GM21576 (cell line): ENCODE results near the gene LOXL1.
"Not testable (repeated sequence)": the region's sequence is repeated elsewhere in the genome, so short reads cannot be mapped to it uniquely, and the experiment has no call there.

Source experiments
- ATAC-seq: cut with Tn5 transposase; IDR thresholded peaks from one replicate; pipeline ENCODE4 v1.9.1; 2021; ENCODE audit warnings: mild to moderate bottlenecking, moderate library complexity; ENCODE audit not compliant: unreplicated experiment

LOXL1 gene

DNA sequence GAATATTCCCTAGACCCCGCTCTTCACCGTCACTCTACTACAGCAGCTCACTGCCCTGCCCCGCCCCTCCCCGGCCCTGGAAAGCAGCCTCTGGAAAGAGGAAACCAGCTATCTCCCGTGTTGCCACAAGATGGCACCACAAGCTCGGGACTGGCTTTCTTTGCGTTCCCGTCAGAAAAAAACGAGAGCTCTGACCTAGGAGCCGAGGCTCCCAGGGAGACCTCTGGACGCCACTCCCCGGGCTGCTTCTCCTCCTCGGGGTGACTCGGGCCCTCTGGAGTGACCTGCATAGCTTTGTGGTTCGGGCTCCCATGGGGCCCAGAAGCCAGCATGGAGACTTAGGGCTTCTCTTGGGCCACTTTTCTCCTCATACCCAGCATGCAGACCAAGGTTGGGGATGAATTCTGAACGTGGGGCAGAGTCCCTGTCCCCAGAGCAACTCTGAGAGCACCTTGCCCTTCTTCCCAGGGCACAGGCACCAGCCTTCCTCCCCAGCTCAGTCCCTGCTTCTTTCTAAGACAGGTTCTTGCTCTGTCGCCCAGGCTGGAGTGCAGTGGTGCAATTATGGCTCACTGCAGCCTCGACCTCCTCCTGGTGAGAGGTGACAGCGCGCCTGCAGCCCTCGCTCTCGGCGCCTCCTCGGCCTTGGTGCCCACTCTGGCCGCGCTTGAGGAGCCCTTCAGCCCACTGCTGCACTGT is 46.9 kb downstream of the LOXL1 start:
- no peak for ATAC-seq

GRCh38 chr15:73973683-73974200 is 47.5 kb downstream of the LOXL1 start:
- not testable (repeated sequence) for ATAC-seq

GRCh38 chr15:73975440-73976125 is 49.3 kb downstream of the LOXL1 start:
- not testable (repeated sequence) for ATAC-seq

GRCh38 chr15:73978896-73979295 is 52.6 kb downstream of the LOXL1 start:
- no peak for ATAC-seq

DNA sequence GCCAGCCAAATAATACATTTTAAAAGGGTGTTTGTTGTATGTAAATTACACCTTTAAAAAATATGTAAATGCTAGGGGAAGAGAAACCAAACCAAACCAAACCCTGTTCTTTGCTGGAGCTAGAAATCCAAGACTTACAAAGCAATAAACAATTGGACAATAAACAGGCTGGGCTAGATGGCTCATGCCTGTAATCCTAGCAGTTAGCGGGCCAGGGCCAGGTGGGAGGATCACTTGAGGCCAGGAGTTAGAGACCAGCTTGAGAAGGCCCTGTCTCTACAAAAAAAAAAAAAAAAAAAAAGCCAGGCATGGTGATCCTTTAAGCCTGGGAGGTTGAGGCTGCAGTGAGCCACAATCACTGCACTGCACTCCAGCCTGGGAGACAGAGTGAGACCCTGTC is 53.4 kb downstream of the LOXL1 start:
- no peak for ATAC-seq

DNA sequence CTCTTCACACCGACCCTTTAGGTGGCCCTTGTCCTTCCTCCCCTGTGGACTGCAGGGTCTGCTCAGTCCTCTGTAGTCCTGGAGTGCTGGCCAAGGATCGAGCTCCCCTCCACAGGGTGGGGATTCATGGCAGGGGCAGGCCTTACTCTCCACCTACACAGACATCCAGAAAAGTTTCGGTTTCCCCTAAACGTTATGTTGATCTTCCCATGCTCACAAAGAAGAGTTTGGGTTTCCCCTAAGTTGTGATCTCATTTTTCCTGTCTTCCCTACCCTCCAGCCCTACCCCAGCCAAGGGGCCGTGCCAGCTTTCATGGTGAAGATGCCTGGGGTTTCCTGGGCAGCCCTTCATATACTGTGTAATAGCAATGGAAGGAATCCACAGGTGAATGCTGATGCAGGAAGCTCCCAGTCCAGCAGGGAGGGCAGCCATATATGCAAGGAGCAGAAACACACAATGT is 55.5 kb downstream of the LOXL1 start:
- no peak for ATAC-seq

GRCh38 chr15:73982222-73982962 is 56.1 kb downstream of the LOXL1 start:
- no peak for ATAC-seq

DNA sequence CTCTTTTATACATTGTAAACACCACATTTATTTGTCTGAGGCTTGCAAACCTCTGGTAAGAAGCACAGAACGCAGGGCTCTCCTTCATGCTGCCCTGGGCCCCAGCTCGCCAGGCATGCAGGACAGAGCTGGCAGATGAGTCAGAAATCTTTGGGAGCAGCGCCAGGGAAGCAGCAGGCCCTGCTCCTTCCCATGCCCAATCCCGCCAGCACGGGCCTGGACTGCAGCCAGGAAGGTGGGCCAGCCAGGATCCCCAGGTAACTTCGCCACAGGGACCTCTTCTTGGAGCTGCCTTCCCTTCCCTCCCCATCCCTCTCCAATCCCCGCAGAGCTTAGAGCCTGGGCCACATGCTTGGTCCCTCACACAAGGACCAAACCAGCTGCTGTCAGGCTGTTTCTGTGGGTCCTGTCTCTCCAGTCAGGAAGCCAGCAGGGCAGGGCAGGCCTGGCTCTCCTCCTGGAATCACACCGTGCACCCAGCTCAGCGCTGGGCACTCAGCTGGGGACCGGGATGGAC is 57.0 kb downstream of the LOXL1 start:
- ATAC-seq, result no peak

DNA sequence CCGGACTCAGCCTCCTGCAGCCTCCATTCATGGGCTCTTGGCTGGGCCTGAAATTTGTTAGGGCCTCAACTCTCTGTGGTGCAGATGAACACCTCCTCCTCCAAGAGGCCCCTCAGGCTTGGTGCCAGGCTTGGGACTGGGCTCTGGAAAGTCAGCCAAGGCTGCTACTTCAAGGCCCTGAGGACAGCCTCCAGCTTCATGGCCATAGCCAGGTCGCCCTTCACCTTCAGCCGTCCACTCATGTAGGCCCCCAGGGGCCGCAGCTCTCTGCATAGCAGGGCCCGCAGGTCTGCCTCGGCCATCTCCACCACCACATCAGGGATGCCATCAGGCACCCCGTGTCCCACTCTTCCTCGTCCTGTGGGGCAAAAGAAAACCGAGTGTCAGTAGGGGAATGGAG is 57.5 kb downstream of the LOXL1 start:
- ATAC-seq, result no peak

GRCh38 chr15:73984208-73984979 is 58.1 kb downstream of the LOXL1 start:
- ATAC-seq, result no peak

DNA sequence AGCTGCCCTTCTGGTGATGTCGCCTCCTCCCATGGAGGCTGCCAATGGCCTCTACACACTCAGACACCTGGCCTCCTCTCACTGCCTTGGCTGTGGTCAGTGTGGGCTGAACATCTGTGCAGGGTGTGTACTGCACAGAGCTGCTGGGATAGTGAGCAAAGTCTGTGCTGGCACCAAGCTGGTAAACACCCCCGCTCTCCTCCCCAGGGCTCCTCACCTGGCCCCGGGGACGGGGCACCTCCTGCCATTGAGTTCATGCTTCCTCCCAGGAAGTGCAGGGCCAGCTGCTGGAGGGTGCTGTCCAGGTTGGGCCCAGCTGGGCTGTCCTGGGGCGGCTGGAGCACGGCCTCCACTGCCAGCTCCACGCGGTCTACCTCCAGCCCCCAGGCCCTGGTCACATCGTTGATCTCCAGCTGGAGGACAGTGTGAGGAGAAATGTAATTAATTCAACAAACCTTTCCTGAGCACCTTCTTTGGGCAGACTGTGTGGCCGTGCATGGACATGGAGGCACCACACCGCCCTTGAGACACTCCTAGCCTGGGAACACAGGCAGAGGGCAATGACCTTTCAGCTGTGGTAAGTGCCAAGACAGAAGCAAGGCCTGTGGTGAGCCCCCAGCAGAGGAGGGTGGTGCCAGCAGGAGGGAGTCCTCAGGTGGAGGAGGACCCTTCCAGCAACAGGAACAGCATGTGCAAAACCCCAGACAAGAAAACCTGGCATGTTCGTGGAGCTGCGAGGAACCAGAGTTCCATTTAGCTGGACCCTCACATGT is 59.0 kb downstream of the LOXL1 start:
- no peak for ATAC-seq

DNA sequence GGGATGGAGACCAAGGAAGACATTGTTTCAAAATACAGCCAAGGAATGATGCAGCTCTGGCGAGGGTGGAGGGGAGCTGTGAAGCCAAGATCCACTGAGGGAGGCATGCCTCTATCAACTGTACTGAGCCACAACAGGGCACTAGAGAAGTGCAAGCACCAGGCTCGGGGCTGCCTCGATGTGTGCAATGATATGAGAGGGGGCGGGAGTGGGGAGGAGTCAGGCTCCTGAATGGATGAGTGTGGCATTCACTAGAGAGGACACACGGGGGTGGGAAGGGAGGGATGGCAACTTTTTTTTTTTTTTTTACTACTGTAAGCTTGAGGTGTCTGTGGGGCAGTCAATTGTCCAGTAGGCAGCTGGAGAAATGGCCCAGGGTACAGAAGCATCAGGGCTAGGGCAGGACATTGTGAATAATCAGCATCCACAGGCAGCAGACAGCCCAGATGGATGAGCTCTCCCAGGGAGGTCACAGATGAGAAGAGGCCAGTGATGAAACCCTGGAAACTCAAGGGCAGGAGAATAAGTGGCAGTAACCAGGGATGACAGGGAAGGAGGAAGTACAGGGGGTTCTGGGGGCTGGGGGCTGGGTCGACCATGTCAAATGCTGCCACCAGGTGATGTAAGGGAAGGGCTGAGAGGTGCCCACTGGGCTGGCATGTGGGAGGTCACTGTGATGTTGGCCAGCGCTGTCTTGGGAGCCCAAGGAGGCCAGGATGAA is 60.0 kb downstream of the LOXL1 start:
- no peak for ATAC-seq

DNA sequence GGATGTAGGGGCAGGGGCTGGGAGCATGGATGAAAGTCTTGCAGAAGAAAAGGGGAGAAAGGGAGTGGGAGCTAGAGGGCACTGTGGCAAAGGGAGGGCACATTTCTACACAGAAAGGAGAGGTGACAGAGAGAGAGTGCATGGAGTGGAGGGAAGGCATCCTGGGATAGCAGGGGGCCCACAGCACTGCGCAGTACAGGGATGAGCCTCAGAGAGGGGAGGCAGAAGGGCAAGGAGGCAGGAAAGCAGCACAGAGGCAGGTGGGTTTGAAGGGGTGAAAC is 60.5 kb downstream of the LOXL1 start:
- no peak for ATAC-seq

DNA sequence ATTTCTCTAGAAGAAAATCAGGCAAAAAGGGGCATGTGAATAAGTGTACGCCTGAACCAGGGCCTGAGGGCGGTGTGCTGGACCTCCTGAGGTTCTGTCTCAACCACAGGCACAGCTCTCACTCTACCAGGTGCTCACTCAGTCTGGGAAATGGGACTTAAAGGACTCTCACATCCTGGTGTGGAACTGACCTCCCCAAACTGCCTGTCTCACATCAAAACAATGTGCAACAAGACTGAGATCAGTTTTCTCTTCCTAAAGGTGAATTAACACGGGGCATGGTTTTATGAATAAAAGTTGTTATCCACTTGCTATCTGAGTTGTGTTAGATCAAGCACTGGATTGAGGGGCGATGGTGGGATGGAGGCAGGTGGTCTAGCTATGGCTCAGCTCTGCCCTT is 61.0 kb downstream of the LOXL1 start:
- ATAC-seq, result no peak

GRCh38 chr15:73987681-73988444 is 61.6 kb downstream of the LOXL1 start:
- ATAC-seq, result no peak

- ATAC-seq, result no peak
These were observed 62.2 kb downstream of the LOXL1 start for GRCh38 chr15:73988445-73988969.

GRCh38 chr15:73989001-73989798 is 62.9 kb downstream of the LOXL1 start:
- ATAC-seq, result no peak
